ENCODE data around the gene CELF2. TPM values are rescaled to one million over a fixed set of nuclear protein-coding genes. Genes with fewer than 3 reads are reported as not detected.

The CELF2 gene
- total and polyA plus RNA-seq, 9 of the 15 experiments (the other 6 are each of a cell fraction or from before 2014, with no cell fraction given) = 4.0 to 20.3 (median 11.1) TPM

- no peak for TF ChIP-seq ELK1 (CRISPR knock-in tag; IDR thresholded peaks at IDR 0.05)
- peak; percentile 80; the same call in 1 of the 2 replicates for TF ChIP-seq ZNF589 (CRISPR knock-in tag; IDR thresholded peaks at IDR 0.05; ENCODE audit: low read depth)
- TF ChIP-seq, protein P1, sequence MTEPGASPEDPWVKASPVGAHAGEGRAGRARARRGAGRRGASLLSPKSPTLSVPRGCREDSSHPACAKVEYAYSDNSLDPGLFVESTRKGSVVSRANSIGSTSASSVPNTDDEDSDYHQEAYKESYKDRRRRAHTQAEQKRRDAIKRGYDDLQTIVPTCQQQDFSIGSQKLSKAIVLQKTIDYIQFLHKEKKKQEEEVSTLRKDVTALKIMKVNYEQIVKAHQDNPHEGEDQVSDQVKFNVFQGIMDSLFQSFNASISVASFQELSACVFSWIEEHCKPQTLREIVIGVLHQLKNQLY (CRISPR knock-in tag; conservative IDR thresholded peaks at IDR 0.05) = no peak
- TF ChIP-seq FOSL1 (tag; conservative IDR thresholded peaks at IDR 0.05) = peak; percentile 59
- TF ChIP-seq SP2 (IDR thresholded peaks at IDR 0.05; ENCODE audit: extremely low read depth, low read depth, low read length, poor library complexity, severe bottlenecking) = no peak
- TF ChIP-seq MIER1 (IDR thresholded peaks at IDR 0.05; ENCODE audit: low read depth) = no peak
- peak; percentile 97 for TF ChIP-seq ARID1B (IDR thresholded peaks at IDR 0.05)
- TF ChIP-seq POLR3G (IDR thresholded peaks at IDR 0.05; ENCODE audit: extremely low read depth, insufficient read length, insufficient replicate concordance) = no peak
- no peak for TF ChIP-seq GABPB1 (CRISPR knock-in tag; IDR thresholded peaks at IDR 0.05)
- TF ChIP-seq, protein P2, sequence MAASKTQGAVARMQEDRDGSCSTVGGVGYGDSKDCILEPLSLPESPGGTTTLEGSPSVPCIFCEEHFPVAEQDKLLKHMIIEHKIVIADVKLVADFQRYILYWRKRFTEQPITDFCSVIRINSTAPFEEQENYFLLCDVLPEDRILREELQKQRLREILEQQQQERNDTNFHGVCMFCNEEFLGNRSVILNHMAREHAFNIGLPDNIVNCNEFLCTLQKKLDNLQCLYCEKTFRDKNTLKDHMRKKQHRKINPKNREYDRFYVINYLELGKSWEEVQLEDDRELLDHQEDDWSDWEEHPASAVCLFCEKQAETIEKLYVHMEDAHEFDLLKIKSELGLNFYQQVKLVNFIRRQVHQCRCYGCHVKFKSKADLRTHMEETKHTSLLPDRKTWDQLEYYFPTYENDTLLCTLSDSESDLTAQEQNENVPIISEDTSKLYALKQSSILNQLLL (CRISPR knock-in tag; IDR thresholded peaks at IDR 0.05; ENCODE audit: borderline replicate concordance) = no peak
- TF ChIP-seq MYNN (IDR thresholded peaks at IDR 0.05) = 0 out of 2 replicates have a peak, but pooled peaks have one; percentile 20
- no peak for TF ChIP-seq MYNN (CRISPR knock-in tag; IDR thresholded peaks at IDR 0.05)
- TF ChIP-seq ZNF695 (CRISPR knock-in tag; IDR thresholded peaks at IDR 0.05) = no peak
- no peak for TF ChIP-seq CEBPB (tag; IDR thresholded peaks at IDR 0.05)
- peak; percentile 97 for TF ChIP-seq TCF7 (IDR thresholded peaks at IDR 0.05; ENCODE audit: borderline replicate concordance)
- TF ChIP-seq SIN3B (IDR thresholded peaks at IDR 0.05; ENCODE audit: low read depth) = no peak
- TF ChIP-seq MEF2A (IDR thresholded peaks at IDR 0.05; ENCODE audit: control insufficient read depth, low read depth, low read length) = no peak
Observed at GRCh38 chr10:11141571-11142091, 124.0 kb downstream of the CELF2 start (continued).

Data from K562 (cell line).